Activated naive CD8-positive, alpha-beta T cell treated with anti-CD3 and anti-CD28 coated beads, Interleukin-2, amount 50 U/mL, for 24 hours (primary cell): ENCODE results near the gene COL21A1.

ENCODE experiments used
- ATAC-seq: fragments of 150-1000 bp; cut with Tn5 transposase; one replicate; pipeline ENCODE4 v1.10.0; 2021
- DNase-seq: peaks from one replicate; pipeline ENCODE4 v3.0.0; 2021
- H3K27ac Mint-ChIP-seq: one replicate; pipeline ENCODE4 v1.8.0; 2021; ENCODE audit warnings: mild to moderate bottlenecking, mixed read lengths
- H3K27me3 Mint-ChIP-seq: one replicate; pipeline ENCODE4 v1.8.0; 2021; ENCODE audit warnings: mixed read lengths
- H3K36me3 Mint-ChIP-seq: one replicate; pipeline ENCODE4 v1.8.0; 2021; ENCODE audit warnings: low read depth, mixed read lengths
- H3K4me1 Mint-ChIP-seq: one replicate; pipeline ENCODE4 v1.8.0; 2021; ENCODE audit warnings: mixed read lengths
- H3K4me3 Mint-ChIP-seq: one replicate; pipeline ENCODE4 v1.8.0; 2021; ENCODE audit warnings: mild to moderate bottlenecking, moderate library complexity, mixed read lengths
- H3K9me3 Mint-ChIP-seq: one replicate; pipeline ENCODE4 v1.8.0; 2021; ENCODE audit warnings: mixed read lengths

Gene COL21A1

DNA sequence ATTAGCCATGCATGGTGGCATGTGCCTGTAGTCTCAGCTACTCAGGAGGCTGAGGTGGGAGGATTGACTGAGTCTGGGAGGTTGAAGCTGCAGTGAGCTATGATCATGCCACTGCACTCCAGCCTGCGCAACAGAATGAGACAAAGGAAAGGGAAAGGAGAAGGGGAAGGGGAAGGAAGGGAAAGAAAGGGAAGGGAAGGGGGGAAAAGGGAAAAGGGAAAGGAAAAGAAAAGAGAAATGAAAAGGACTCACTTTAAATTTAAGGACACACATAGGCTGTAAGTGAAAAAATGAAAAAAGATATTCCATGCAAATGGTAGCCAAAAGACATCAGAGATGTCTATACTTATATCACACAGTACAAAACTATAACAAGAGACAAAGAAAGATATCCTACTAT is 74.2 kb downstream of the COL21A1 start:
- no peak overlapping the region for H3K4me3 Mint-ChIP-seq
- no peaks in the 10 kb centered on the region for H3K27me3 Mint-ChIP-seq
- no peaks in the 10 kb centered on the region for H3K4me1 Mint-ChIP-seq
- DNase-seq (no peak), ATAC-seq (no peak)
- no peak overlapping the region for H3K27ac Mint-ChIP-seq
- no peaks in the 10 kb centered on the region for H3K36me3 Mint-ChIP-seq
- peaks cover 60% of the 10 kb centered on the region for H3K9me3 Mint-ChIP-seq

DNA sequence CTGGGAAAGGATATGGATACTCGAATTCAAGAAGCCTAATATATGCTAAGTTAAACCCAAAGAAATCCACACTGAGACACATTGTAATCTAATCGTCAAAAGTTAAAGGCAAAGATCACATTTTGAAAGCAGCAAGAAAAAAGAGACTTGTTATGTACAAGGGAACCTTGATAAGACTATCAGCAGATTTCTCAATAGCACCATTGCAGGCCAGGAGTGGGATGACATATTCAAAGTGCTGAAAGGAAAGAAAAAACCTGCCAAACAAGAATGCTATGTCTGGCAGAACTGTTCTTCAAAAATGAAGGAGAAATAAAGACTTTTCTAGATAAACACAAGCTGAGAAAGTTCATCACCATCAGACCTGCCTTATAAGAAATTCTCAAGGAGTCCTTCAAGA is 75.2 kb downstream of the COL21A1 start:
- Mint-ChIP-seq H3K36me3 (no peaks in the 10 kb centered on the region), H3K27ac (no peak overlapping the region), H3K27me3 (no peaks in the 10 kb centered on the region), H3K4me3 (no peak overlapping the region), H3K9me3 (peaks cover 62% of the 10 kb centered on the region), H3K4me1 (no peaks in the 10 kb centered on the region)
- DNase-seq = no peak
- ATAC-seq = no peak

DNA sequence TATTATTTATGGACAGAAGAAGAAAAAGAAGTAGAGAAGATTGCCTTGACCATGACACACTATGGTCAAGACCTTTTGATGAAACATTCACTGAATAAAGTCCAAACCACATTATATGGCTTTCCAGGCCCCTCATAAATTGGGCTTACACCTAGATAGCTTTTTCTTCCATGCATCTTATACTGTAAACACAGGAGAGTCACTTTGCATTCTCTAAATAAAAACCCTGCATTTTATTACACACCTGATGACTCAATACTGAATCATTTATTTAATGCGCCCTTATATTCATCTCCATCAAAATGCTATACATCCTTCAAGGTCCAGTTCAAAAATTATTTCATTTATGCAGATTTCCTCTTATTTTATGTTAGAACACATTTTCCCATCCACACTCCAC is 78.0 kb downstream of the COL21A1 start:
- no peak overlapping the region for H3K4me3 Mint-ChIP-seq
- no peaks in the 10 kb centered on the region for H3K36me3 Mint-ChIP-seq
- ATAC-seq = no peak
- no peak for DNase-seq
- no peaks in the 10 kb centered on the region for H3K4me1 Mint-ChIP-seq
- H3K27me3 Mint-ChIP-seq = no peaks in the 10 kb centered on the region
- peaks cover 46% of the 10 kb centered on the region for H3K9me3 Mint-ChIP-seq
- no peak overlapping the region for H3K27ac Mint-ChIP-seq

DNA sequence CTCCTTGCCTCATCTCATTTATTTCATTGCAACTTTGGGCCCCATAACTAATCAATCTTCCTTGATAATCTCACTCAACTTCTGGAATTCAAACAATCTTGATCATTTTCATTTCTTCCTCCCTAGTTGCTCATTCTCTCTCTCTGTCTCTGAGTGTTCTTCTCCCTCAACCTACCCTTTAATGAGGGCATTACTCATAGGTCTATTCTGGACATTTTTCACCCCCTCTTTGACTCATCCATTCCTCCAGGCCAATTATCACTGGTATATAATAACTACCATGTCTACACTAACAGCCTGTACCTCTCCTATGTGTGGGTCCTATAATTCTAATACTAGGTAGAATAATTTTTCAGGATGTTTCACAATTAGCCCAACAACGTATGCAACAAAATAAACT is 78.8 kb downstream of the COL21A1 start:
- H3K27me3 Mint-ChIP-seq = no peaks in the 10 kb centered on the region
- H3K4me1 Mint-ChIP-seq = no peaks in the 10 kb centered on the region
- H3K27ac Mint-ChIP-seq = no peak overlapping the region
- no peak overlapping the region for H3K4me3 Mint-ChIP-seq
- H3K9me3 Mint-ChIP-seq = peaks cover 43% of the 10 kb centered on the region
- no peak for DNase-seq
- no peak for ATAC-seq
- no peaks in the 10 kb centered on the region for H3K36me3 Mint-ChIP-seq

DNA sequence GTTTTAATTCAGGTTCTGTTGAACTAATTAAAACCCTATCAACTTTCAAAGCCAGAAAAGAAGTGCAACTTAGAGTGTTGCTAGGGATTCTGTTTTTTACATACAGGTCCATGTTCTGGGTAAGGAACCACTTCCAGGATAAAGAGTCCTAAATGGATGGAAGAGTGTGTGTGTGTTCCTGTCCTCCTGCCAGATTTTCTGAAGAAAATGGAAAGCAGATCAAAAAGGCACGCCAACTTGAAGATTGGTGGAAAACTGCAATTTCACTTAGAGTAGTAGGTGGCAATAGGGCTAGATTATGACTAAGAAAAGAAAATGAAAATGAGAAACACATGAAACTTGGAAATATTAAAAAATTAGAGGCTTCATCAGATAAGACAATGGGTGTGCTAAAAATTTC is 85.3 kb downstream of the COL21A1 start:
- Mint-ChIP-seq H3K27ac (no peak overlapping the region), H3K9me3 (peaks cover 11% of the 10 kb centered on the region), H3K27me3 (no peaks in the 10 kb centered on the region), H3K4me1 (no peaks in the 10 kb centered on the region), H3K4me3 (no peak overlapping the region), H3K36me3 (no peaks in the 10 kb centered on the region)
- DNase-seq (no peak), ATAC-seq (no peak)

DNA sequence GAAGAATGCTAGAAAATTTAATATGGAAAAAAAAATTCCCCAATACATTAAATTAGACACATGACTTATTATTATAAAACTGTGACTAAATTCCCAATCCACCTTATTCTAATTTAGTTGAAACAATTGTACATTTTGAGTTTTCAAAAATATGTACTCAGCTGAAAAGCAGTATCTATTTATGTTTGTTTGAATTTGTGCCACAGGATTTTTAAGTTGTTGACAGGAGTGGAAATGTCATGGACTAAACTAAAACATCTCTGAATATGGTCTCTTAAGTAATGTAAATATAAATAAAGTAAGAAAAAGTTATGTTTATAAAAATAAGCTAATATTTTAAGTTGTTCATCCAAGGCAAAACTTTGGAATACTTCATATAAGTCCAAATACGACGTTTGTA is 86.9 kb downstream of the COL21A1 start:
- Mint-ChIP-seq H3K4me1 (no peaks in the 10 kb centered on the region), H3K9me3 (peaks cover 11% of the 10 kb centered on the region), H3K36me3 (no peaks in the 10 kb centered on the region), H3K27me3 (no peaks in the 10 kb centered on the region), H3K27ac (no peak overlapping the region), H3K4me3 (no peak overlapping the region)
- no peak for DNase-seq
- no peak for ATAC-seq

DNA sequence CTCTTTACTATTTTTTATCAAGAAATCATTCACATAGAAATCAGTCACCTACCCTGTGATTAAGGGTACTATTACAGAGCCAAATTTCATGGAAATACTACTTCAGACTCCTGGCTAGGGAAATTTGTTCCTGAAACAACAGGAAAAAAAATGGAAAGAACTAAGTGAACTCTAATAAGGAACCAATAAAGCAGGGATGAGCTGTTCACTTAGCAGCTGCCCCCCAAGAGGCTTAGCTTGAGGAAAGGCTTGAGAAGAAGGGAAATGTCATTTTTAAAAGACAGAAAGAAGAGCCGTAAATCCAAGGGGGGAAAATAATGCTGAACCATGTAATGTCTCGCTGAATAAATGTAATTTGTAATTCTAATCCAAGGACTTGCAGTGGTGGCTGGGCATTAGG is 88.8 kb downstream of the COL21A1 start:
- no peaks in the 10 kb centered on the region for H3K27me3 Mint-ChIP-seq
- no peak overlapping the region for H3K4me3 Mint-ChIP-seq
- H3K4me1 Mint-ChIP-seq = no peaks in the 10 kb centered on the region
- no peak overlapping the region for H3K27ac Mint-ChIP-seq
- DNase-seq (no peak), ATAC-seq (no peak)
- H3K36me3 Mint-ChIP-seq = no peaks in the 10 kb centered on the region
- peaks cover 27% of the 10 kb centered on the region for H3K9me3 Mint-ChIP-seq

DNA sequence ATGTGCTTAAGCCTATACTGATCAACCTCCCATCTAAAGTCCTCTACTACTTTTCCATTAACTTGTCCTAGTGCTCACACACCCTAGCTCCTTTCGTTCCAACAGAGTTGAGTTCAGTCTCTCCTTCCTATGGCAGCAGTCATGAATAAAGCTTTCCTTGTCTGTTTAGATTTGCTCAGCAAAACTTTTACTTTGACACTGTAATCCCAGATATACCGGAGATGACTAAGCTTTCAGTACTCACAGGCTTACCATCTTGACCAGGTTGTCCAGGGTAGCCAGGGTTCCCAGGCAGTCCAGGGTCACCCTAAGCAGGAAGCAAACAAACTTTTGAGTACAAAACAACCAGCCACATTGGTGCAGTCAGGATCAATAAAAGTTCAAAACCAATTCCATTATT is 90.7 kb downstream of the COL21A1 start:
- ATAC-seq = no peak
- no peaks in the 10 kb centered on the region for H3K36me3 Mint-ChIP-seq
- H3K27ac Mint-ChIP-seq = no peak overlapping the region
- peaks cover 27% of the 10 kb centered on the region for H3K9me3 Mint-ChIP-seq
- no peak overlapping the region for H3K4me3 Mint-ChIP-seq
- no peaks in the 10 kb centered on the region for H3K4me1 Mint-ChIP-seq
- H3K27me3 Mint-ChIP-seq = no peaks in the 10 kb centered on the region
- no peak for DNase-seq

DNA sequence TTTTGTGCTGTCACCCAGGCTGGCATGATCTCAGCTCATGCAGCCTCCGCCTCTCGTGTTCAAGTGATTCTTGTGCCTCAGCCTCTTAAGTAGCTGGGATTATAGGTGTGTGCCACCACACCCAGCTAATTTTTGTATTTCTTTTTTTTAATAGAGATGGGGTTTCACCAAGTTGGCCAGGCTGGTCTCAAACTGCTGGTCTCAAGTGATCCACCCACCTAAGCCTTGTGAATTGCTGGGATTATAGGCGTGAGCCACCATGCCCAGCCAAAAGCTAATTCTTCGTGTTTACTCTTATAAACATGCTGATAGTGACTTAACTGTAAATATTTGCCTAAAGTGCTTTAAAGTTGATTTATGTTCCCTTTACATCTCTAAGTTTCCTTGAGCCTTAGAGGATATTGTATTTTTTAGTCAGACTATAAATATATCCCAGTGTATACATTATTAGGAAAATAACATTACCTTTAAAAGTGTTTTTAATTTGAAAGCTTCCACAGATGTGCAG is 91.7 kb downstream of the COL21A1 start:
- Mint-ChIP-seq H3K4me3 (no peak overlapping the region), H3K27ac (no peak overlapping the region), H3K4me1 (no peaks in the 10 kb centered on the region), H3K36me3 (no peaks in the 10 kb centered on the region), H3K9me3 (peaks cover 27% of the 10 kb centered on the region), H3K27me3 (no peaks in the 10 kb centered on the region)
- ATAC-seq (no peak), DNase-seq (no peak)

DNA sequence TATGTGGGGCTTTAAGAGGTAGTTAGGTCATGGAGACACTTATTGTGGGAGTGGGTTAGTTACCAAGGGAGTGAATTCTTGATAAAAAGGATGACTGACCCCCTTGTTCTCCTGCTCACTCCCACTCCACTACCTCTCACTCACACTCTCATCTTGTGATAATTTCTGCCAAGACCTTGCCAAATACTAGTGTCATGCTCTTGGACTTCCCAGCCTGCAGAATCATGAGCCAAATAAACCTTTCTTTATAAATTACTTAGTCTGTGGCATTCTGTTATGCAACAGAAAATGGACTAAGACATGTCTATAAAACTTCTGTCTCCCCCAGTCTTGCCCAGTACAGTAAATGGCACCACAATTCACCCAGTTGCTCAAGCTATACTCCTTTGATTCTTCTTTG is 93.3 kb downstream of the COL21A1 start:
- no peak overlapping the region for H3K27ac Mint-ChIP-seq
- H3K4me3 Mint-ChIP-seq = no peak overlapping the region
- no peaks in the 10 kb centered on the region for H3K36me3 Mint-ChIP-seq
- H3K27me3 Mint-ChIP-seq = no peaks in the 10 kb centered on the region
- ATAC-seq = no peak
- H3K4me1 Mint-ChIP-seq = no peaks in the 10 kb centered on the region
- no peak for DNase-seq
- H3K9me3 Mint-ChIP-seq = peaks cover 34% of the 10 kb centered on the region

DNA sequence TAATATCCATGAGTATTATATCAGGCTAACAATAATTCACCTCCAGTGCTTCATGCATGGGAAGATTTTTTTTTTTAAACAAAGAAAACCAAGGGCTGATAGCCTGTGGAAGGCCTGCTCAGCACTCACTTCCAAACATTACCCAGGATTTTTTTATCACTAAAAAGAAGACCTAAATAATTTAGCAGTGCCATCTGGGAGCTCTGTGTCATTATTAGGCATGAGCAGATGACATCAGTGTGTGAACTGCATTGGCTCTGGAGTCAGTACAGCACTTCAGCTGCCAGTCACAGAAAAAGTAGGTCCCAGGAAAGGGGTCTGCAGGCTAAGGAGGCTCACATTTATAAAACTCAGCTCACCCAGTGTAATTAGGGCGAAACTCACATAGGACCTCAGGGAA is 94.8 kb downstream of the COL21A1 start:
- H3K27ac Mint-ChIP-seq = no peak overlapping the region
- H3K4me1 Mint-ChIP-seq = no peaks in the 10 kb centered on the region
- no peak overlapping the region for H3K4me3 Mint-ChIP-seq

DNA sequence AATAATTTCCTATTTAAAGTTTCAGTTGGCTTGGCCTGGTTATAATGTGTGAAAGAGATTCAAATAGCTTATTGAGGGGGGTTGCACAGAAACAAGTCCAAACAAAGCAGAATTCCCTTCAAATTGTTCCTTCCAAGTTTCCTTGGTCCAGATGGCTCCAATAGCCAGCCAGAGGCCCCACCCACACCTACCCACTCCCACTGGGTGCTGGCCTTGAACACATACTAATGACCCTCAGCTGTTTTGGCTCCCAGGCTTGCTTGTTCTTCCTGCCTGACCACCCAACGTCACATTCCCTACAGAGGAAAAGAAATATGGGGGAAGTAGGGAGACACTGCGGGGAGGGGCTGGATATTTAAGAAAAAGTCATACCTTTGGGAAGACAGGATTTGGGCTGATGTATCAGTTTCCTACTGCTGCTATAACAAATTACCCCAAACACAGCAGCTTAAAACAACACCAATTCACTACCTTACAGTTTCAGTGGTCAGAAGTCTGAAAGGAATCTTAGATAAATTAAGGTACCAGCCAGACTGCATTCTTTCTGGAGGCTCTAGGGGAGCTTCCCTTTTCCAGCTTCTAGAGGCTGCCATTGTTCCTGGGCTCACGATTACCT is 95.7 kb downstream of the COL21A1 start:
- Mint-ChIP-seq H3K4me3 (no peak overlapping the region), H3K36me3 (no peaks in the 10 kb centered on the region), H3K4me1 (no peaks in the 10 kb centered on the region), H3K9me3 (peaks cover 32% of the 10 kb centered on the region), H3K27me3 (no peaks in the 10 kb centered on the region), H3K27ac (no peak overlapping the region)
- ATAC-seq (no peak), DNase-seq (no peak)

More for the DNA sequence above, 94.8 kb downstream of the COL21A1 start:
- peaks cover 32% of the 10 kb centered on the region for H3K9me3 Mint-ChIP-seq
- ATAC-seq (no peak), DNase-seq (no peak)
- no peaks in the 10 kb centered on the region for H3K36me3 Mint-ChIP-seq
- H3K27me3 Mint-ChIP-seq = no peaks in the 10 kb centered on the region

DNA sequence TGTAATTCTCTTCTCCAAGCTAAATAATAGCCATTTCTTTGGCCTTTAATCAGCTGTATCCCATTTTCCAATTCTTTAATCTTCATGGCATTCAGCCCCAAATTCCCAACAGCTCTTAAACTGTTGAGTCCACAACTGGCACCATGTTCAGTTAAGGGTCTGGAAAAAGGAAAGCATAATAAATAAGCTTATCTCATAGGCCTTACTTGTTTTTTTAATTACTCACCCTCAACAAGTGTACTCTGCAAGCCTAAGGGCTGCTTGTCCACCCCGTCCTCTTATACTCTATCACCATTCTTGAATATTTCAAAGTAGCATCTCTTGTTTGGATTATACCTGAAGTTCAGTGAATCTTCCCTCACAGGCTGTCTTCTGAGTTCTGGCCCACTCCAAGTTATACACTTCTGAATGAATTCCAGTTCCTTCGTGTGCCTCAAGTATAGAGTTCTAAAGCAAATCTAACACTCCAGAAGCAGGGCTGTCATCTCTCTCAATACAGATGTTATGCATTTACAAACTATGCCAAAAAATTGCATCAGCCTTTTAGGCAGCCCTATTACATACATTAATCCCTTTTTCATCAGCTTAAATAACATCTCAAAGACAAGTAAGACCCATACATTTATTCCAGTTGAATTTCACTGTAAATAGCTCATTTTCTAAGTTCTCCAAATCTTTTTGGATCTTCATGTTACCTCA is 98.7 kb downstream of the COL21A1 start:
- ATAC-seq (no peak), DNase-seq (no peak)
- Mint-ChIP-seq H3K4me1 (no peaks in the 10 kb centered on the region), H3K36me3 (no peaks in the 10 kb centered on the region), H3K4me3 (no peak overlapping the region), H3K9me3 (peaks cover 29% of the 10 kb centered on the region), H3K27me3 (no peaks in the 10 kb centered on the region), H3K27ac (no peak overlapping the region)

DNA sequence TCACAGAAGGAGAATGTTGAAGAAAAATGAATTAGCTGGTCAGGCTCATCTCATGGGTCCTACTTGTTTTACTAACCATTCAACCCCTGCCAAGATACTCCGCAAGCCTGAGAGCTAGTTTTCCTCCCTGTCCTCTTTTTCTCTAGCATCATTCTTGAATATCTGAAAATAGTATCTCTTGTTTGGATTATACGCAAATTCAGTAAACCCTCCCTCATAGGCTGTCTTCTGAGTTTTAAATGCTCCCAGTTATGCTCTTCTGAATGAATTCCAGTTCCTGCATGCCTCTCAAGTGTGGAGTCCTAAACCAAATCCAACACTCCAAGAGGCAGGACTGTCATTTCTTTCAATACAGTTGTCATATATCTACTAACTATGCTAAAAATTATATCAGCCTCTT is 99.6 kb downstream of the COL21A1 start:
- DNase-seq (no peak), ATAC-seq (no peak)
- Mint-ChIP-seq H3K9me3 (peaks cover 29% of the 10 kb centered on the region), H3K27ac (no peak overlapping the region), H3K36me3 (no peaks in the 10 kb centered on the region), H3K4me3 (no peak overlapping the region), H3K27me3 (no peaks in the 10 kb centered on the region), H3K4me1 (no peaks in the 10 kb centered on the region)

DNA sequence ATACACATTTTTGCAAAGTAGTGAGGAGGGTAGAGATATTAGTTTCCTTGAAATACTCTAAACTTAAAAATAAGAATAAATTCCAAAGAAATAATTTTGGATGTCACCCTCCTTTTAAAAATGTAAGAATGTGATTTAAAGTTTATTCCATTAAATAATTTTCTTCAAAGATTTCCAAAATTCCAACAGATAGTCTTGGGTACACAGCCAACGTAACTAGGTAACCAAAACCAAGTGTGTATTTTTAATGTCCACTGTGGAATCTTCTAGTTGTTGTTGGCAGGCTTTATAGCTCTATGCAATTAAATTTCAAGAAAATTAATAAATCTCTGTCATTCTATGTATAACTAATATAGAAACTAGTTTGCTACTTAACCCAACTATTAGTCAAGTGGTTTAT is 101.3 kb downstream of the COL21A1 start:
- DNase-seq (no peak), ATAC-seq (no peak)
- Mint-ChIP-seq H3K27ac (no peak overlapping the region), H3K27me3 (no peaks in the 10 kb centered on the region), H3K4me1 (no peaks in the 10 kb centered on the region), H3K36me3 (no peaks in the 10 kb centered on the region), H3K4me3 (no peak overlapping the region), H3K9me3 (peaks cover 33% of the 10 kb centered on the region)
